GM18870 (cell line): Measurements from ENCODE around the gene FHIT.
"Not testable (repeated sequence)": the region's sequence is repeated elsewhere in the genome, so short reads cannot be mapped to it uniquely, and the experiment has no call there.

ENCODE experiments used
- ATAC-seq: cut with Tn5 transposase; IDR thresholded peaks from one replicate; pipeline ENCODE4 v1.9.1; 2021; ENCODE audit warnings: moderate library complexity; ENCODE audit not compliant: unreplicated experiment

The FHIT gene

DNA sequence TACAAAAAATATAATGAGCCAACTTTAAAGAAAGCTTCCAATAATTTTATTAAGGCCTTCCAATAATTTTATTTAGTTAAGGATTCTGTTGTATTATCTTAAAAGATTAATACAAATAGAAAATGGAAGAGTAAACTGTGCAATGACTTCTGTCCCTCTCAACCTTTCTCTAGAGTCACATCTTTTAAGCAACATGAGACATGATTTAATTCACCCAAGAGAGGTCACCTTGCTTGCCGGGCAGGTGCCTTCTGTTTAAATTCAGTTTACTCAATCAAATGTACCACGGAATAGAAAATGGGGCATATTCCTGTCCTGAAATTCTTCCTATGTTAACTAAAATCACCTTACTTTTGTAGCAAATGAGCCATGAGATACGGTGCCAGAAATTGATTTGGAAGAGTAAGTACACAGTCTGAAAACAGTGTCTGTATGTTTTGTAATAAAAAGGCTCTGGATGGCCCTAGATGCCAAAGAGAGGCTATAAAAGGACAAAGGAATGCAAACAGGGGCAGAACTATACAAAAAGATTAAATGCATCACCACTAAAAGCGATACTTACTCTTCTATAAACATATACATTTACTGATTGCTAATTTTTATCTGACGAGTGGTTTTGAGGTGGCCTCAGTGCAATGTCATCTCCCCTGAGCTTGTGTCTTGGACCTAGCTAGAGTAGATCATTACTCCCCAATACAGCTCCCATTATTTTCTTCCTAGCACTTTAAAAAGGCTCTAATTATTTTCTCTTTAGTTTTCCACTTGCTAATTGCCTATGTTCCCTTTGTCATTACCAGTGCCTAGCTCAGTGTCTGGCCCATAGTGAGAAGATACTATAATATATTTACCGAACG, 134.0 kb downstream of the FHIT start:
- no peak for ATAC-seq

DNA sequence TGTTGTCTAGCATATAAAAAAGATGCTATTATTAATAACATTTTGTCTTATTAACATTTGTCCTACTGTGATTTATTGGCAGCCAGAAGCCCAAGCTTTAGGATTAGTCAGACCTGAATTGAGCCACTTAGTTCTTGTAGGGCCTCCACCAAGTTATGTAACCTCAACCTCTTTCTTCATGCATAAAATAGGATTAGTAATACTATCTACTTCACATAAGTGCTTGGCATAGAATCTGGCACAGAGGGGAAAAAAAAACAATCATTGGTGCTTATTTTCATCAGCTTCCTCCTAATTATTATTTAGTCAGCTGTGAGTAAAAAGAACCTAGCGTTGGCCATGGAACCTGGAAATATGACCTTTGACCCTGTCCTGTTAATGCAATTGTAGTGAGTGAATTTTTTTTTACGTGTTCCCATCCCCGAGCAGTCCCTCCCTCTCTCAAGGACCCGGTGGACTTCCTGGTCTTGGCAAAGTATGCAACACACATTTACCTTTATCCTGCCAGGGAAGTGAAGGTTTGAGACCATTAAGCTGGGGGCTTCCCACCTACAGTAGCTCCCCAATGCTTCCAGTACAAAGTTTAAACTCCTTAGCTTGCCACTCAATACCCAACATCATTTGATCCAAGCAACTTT, 136.8 kb downstream of the FHIT start:
- ATAC-seq, result no peak

DNA sequence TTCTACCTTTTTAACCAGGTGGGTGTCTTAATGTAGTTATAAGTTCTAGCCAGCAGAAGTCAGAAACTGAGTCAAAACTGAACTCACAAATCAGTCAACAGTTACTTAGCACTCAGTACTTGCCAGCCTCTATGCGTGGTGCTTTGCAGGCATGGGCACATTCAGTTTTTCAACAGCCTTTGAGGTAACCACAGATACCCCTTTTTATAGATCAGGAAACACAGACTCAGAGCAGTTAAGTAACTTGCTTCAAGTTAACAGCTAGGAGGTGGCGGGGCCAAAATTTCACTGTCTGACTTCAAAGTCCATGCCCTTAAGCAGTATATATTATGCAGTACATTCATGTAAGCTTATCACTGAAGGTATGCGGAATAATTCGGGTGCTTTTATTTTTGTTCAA, 139.4 kb downstream of the FHIT start:
- ATAC-seq, result peak; percentile 72

DNA sequence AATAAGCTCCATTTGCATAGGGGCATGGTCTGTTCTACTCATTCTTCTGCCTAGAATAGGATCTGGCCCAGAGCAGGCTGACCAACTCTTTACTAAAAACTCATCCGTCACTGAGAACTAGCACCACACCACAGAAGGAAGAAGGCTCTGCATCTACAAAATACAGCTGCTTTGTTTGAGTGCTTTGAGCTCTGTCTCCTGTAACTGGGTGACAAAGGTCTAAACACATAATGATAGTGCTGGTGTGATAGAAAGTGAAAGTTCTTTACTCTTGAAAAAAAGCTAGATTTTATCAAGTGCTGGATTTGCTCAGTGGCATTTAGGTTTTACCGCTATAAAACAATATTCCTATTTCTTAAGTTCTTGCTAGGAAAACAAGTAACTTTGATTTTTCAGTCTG, 140.7 kb downstream of the FHIT start:
- no peak for ATAC-seq

DNA sequence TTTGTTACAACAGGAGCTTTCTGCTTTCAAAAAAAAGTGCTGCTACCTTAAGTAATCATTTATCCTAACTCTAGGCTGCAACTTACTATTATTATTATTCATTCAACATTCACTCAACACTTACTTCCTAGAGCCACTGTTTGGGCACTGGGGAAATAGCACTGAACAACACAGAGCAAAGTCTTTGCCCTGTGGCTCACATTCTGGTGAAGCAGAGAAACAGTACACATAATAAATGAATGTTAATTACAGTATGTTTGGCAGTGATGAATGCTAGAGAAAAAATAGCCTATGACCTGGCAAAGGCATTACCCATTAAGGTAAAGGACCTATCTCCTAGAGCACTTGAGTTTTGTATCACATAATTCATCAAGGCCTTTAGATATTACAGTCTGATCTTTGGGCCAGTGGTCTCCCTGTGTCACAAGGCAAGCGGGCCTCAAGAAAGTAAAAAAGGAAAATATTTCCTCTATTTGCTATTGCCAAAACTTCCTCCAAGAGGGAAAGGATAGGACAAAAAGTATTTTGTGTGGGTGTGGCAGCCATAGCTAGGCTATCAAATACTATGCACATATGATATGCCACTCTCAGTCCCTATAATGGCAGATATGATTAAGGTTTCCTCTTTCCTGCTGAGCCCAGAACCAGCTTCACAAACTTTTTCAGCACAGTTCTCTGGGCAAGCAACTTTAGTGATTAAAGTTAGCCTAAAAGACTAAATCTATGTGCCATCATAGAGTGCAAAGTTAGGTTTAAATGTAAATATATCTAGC, 142.8 kb downstream of the FHIT start:
- ATAC-seq, result no peak

DNA sequence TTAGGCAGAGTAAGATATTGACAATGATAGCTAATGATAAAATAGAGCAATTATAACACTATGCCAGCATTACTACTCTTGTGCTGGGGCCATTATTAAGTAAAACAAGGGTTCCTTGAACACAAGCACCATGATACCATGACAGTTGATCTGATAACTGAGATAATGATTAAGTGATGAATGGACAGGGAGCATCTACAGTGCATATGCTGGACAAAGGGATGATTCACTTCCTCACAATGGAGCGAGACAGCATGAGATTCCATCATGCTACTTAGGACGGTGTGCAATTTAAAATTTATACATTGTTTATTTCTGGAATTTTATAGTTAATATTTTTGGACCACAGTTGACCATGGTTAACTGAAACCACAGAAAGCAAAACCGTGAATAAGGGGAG, 156.6 kb downstream of the FHIT start:
- no peak for ATAC-seq

DNA sequence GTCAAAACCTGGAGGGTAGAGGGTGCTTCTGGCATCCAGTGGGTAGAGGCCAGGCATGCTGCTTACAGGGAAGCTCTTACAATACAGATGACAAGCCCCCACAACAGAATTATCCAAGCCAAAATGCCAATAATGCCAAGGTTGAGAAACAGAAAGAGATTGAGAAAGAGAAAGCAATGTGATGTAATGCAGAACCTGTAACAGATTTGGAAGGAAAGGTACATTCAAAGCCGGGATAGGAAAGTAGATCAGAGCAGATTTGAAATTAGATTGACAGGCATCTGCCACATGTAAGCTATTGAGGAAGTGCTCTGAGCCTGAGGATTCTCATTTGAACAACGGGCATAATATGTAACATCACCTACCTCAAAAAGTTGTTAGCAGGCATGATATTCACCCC, 157.9 kb downstream of the FHIT start:
- ATAC-seq, result no peak

DNA sequence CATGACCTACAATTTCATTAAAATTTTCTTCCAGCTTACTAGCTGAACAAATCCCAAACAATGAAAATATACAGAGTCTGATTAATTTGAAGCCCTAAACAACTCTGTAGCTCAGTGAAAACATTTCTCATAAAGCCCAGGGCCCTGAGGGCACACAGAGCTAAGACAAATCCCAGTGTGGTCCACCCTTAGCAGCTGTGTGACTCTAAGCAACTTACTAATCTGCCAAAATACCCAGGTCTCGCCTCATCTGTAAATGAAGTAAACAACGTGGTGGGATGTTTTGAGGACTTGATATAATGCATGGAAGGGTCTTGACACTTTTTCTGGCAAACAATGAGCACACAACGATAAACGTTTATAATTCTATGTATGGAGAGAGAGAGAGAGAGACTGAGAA, 158.4 kb downstream of the FHIT start:
- ATAC-seq, result no peak

DNA sequence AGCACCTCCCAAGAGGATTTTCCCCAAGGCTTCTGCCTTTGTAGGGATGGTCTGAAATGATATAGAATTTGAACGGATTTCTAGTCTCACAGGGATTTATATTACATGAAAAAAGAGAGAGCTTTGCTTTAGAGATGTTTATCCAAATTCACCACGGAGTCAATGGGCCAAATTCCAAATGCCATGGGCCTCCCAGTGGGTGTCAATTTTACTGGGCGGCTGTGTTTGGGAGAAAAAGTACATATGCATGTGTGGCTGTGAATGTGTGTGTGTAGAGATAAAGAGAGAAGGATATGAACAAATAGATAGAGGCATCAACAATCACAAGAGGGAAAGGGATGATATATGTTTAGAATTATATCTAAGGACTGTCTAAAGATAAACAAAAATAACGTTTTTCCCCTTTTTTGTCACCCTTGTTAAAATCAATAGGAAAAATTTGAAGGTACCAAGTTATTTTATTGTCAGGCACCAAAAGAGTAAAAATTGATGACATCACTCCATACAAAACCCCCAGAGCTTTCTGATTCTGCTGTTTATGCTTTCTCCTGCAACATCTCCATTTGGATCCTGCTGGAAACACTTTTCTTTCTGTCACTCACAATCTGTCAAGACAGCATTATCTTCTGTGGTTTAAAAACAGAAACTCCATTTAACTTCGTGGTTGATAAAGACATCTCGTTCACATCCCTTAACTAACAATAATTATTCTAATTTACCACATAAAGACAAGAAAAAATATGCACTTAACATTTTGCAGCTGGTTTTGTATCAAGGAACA, 160.7 kb downstream of the FHIT start:
- ATAC-seq, result no peak

DNA sequence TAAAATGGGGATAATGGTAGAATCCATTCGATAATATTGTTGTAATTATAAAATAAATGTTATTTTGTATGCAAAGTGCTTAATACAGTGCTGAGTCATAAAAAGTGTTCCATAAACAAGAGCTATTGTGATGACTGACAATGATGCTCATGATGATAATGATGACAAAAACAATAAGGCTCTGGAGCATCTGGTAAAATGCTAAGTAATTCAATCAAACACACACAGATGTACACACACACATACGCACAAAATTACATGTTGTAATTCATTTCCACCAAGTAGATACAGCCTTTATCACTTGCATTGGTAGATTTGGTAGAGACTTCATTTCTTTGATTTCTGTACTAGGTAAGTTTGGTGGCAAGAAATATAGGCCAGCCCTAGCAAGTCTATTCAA, 163.8 kb downstream of the FHIT start:
- ATAC-seq, result no peak

DNA sequence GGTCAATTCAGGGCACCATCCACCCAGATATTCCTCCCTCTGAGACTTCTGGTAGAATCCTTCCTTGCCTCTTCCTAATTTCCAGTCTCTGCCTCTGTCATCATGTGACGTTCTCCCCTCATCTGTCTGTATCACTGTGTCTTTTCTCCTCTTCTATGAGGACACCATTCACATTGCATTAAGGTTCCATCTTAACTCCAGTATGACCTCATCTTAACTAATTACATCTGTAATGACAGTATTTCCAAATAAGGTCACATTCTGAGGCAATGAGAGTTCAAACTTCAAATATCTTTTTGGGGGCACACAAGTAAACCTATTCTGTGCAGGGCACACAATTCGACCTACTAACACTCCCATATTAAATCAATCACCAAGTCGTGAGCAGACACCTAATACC, 169.7 kb downstream of the FHIT start:
- ATAC-seq, result no peak

DNA sequence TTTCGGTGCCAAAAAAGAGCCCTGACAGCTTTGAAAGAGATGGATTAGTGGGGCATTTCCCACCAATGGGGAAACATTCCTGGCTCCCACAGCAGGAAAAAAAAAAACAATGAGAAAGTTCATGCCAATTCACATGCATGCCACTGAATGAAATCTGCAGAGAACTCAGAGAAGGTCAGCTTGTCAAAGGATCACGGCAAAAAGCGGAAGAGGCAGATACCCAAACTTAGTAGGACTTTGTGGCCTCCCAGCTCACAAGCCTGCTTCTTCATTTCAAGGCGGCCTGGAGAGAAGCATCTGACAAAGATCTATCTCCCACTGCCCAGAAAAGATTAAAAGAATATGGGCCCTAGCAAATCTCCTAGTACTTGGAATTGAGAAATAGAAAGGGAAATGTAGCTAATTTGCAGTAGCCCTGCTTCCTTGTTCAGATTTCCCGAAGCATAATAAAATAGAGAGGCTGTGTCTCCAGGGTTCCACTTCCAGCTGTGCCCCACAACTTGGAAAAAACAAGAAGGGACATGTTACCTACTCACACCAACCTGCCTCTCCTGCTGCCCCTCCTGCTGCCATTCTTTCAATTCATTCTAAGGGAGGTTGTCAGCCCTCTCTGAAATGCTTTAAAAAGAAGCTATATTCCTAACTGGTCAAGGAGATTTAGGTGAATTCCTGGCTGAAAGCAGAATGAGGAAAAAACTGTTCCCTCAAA, 170.4 kb downstream of the FHIT start:
- no peak for ATAC-seq

DNA sequence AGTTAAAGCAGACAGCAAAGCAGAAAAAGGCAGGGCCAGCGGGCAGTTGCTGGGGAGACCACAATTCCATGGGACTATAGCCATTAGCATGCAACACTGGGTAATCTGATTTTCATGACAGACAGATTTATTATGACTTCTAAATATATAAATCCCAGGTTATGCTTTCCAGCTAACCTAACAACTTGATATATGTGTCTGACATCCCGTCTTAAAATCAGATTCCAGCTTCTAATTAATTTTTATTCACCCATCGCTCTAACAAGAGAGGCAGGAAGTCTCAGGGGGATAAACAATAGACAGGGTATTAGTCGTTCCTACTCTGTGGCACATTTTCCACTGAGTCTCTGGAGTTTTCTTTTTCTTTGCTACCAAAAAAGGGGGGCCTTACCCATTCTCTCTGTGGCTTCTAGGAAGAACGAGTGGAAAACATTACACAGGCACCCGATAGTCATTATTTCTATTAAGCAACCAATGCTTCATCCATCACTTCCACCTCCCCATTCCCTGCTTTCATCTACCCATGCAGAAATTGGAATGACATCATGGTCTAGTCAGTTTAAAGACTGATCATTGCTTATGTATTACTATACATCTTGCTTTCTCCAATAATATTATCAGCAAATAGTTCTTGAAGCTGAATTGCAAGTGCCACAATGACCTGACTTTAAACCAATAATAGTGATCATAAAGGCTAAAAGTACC, 173.1 kb downstream of the FHIT start:
- ATAC-seq, result no peak

DNA sequence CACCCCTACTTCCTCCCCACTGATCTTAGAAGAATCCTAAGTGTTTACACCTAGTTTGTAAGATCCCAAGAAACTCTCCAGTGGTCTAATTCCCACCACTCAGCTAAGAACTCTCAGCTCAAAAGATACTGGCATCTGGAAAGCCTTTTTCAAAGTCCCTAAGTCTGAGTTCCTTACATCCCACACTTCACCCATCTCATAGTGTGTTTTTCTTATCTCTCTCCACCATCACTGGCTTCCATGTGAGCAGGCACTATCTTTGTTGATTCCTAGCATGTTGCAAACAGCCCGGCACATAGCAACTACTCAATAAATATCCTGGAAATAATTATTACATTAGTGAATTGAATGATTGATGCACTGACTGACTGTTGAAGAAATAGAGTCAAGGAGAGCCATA, 173.7 kb downstream of the FHIT start:
- ATAC-seq, result no peak

DNA sequence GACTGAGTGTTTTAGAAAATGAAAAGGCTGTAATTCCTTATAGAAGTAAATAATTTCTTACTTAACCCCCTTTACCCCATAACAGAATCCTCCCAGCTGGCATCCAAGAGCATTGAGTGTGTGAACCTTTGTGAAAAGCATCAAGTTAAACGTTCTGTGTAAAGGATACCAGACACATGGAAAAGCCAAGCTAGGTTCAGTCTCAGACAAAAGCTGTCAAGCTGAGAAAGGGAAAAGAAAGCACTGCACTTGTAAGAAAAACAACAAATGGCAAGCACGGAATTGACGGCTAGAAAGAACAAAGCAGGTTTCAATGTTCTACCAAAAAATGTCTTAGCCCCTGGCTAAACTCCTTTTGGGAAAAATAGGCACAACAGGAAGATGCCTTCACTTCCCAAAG, 176.5 kb downstream of the FHIT start:
- no peak for ATAC-seq

DNA sequence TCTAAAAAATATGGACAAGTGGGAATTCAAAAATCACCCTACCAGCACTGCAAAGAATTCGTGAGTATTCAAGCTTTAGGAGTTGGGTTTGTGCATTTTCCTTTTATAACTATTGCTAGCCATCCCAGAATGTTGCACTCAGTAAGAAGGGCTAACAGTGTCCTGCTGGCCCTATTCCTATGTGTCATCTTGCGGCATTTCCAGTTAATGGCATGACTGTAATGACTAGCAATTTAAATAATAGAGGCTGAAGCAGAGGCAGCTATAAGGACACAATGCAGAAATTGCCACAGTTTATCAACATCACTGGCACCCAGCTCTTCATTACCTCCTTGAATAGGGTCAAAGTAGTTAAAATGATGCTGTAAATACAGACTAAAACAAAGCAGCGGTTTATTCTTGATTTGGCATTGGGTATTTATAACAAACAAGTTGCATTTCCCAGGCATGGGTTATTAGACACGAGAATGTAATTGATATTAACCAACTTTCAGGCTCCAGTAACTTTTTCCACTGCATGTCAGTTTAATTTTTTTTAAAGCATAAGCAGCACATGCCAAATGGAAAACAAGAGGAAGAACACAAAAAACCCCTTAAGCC, 177.6 kb downstream of the FHIT start:
- no peak for ATAC-seq

DNA sequence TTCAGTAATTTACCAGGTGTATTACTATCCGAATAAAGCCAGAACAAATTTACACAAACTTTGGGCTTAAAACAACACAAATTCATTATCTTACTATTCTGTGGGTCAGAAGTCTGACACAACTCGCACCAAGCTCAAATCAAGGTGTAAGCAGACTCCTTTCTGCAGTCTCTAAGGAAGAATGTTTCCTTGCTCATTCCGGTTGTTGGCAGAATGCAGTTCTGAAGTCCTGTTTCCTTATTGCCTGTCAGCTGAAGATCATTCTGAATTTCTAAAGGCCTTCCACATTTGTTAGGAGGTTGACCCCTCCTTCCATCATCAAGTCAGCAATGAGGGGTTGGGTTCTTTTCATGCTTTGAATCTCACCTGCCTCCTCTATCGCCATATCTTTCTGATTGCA, 183.2 kb downstream of the FHIT start:
- no peak for ATAC-seq

DNA sequence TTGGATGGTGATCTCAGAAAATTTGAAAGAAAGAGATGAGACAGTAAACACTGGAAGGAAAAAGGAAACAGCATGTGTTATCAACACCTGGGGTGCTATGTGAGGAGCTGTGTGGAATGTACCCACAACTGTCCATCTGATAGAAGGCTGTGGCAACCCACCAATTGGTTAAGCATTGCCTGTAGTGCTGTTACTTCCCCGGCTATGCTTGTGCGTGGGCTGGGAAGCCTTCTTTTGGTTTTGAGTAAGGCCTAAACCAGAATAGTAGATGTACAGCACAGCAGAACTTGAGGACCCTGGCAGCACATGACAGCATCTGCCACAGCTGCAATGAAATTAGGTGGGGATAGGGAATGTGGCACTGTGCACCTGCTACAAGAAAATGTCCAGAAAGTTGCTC, 184.5 kb downstream of the FHIT start:
- ATAC-seq, result no peak

DNA sequence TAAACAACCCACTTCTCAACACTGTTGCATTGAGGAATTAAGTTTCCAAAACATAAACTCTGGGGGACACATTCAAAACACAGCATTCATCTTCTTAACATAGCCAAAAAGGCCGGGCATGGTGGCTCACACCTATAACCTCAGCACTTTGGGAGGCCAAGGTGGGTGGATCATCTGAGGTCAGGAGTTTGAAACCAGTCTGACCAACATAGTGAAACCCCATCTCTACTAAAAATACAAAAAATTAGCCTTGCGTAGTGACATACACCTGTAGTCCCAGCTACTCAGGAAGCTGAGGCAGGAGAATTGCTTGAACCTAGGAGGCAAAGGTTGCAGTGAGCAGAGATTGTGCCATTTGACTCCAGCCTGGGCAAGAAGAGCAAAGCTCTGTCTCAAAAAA, 185.0 kb downstream of the FHIT start:
- ATAC-seq, result not testable (repeated sequence)
